Nucleus accumbens (tissue), 56 donors: ENCODE data around the gene RUFY2.

ENCODE experiments used
- DNase-seq, 56 donors: peaks; one replicate each; lab custom pipeline; 2025; lab: John Stamatoyannopoulos, UW

The RUFY2 gene

DNA sequence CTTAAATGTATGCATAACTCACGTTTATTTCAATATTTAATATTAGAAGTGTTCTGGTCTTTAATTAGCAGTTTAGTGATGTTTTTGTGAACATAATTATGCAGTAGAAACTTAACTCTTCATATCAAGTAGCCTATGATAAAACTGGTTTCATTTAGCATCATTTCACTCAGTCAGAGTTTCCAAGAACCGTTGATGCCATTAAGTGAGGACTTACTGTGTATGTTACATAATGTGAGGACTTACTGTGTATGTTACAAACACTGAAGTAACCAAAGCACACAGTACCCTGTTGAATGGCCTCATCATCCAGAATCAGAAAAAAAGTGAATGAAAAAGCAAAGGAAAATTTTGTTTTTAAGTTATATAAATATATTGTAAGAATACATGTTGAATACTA, 41.5 kb downstream of the RUFY2 start:
- no peak for DNase-seq

DNA sequence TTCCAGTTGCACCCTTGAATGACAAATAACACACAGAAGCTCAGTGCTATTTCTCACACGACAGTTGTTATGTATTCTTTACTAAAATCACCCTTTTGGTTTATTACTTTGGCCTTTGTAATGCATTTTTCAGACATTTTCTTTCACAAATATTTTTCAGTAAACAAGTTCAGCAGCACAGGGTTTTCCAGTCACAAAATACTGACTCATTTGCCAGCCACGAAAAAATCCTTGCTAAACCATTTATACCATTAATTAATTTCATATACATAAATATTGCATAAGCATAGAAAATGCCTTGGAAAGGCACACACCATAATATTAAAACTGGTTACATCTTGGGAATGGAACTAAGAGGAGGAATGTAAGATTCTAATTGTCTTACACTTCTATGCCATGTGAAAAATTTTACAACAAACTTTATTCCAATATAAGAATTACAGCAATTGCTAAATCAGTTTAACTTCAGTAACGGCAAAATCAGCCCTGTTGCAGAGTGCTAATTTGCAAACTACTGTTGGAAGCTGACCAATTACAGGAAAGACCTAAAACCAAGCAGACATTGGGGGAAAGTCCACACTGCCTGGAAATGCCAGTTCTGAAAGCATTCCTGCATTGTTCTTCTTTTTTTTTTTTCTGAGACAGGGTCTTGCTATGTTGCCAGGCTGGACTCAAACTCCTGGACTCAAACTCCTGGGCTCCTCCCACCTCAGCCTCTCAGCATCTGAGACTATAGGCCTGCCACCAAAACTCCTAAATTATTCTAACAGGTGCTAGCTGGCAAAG, 42.8 kb downstream of the RUFY2 start:
- no peak for DNase-seq

DNA sequence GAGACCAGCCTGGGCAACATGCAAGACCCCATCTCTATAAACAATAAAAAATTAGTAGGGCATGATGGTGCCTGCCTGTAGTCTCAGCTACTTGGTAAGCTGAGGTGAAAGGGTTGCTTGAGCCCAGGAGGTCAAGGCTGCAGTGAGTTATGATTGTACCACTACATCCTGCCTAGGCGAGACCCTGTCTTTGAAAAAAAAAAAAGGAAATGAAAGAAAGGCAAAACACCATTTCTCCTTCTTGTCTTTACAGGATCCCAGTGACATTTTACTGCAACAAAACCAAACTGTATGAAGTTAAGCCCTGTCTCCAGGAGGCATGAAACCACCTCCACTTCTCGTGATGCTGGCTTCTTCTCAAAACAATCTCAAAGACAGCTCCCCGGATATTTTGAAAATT, 44.5 kb downstream of the RUFY2 start:
- peak in 3 of 56 donors; percentile 5 to 13 (median 6) for DNase-seq

DNA sequence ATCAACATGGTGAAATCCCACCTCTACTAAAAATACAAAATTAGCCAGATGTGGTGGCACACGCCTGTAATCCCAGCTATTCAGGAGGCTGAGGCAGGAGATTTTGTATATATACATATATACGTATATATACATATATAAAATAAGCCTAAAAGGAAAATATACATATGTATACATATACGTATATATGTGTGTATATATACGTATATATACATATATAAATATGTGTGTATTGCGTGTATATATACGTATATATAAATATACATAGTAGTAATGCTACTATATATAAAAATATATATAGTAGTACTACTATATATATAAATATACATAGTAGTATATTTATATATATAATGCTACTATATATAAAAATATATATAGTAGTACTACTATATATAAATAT, 47.9 kb downstream of the RUFY2 start:
- DNase-seq: no peak

DNA sequence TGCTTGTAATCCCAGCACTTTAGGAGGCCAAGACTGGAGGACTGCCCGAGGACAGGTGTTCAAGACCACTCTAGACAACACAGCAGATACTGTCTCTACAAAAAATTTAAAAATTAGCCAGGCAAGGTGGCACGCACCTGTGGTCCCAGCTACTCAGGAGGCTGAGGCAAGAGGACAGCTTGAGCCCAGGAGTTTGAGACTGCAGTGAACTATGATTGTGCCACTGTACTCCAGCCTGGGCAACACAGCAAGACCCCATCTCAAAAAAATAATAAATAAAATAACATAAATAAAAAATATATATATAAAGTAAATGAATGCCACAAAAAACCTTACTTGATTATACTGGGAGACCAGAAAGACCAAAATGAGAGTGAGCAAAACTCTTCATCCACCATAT, 53.5 kb downstream of the RUFY2 start:
- DNase-seq: no peak

DNA sequence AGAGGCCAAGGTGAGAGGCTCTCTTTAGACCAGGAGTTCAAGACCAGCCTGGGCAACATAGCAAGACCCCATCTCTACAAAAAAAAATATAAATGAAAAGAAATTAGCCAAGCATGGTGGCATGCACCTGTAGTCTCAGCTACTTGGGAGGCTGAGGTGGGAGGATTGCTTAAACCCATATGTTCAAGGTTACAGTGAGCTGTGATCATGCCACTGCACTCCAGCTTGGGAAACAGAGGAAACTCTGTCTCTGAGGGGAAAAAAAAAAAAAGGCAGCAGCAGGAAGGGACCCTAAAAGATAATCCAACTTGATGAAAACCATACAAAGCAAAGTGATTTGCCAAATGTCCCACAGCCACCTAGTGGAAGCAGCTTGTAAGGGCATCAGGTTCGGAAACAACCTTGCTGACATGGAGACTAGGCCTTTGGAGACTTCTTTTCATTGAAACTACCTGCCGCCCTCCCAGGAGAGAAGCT, 58.8 kb downstream of the RUFY2 start:
- peak in 9 of 56 donors; percentile 2 to 41 (median 7) for DNase-seq

DNA sequence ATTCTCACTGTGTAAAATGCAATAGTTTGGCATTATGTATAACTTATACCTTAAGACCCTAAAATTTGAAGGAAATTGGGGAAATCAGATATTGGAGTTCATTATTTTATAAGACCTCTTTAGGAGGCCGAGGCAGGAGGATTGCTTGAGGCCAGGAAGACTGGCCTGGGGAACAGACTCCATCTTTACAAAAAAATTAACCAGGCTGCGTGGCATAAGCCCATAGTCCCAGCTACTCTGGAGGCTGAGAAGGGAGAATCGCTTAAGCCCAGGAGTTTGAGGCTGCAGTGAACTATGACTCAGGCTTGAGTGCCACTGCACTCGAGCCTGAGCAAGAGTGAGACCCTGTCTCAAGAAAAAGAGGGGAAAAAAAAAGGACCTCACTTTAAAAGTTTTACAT, 60.3 kb downstream of the RUFY2 start:
- DNase-seq: no peak

DNA sequence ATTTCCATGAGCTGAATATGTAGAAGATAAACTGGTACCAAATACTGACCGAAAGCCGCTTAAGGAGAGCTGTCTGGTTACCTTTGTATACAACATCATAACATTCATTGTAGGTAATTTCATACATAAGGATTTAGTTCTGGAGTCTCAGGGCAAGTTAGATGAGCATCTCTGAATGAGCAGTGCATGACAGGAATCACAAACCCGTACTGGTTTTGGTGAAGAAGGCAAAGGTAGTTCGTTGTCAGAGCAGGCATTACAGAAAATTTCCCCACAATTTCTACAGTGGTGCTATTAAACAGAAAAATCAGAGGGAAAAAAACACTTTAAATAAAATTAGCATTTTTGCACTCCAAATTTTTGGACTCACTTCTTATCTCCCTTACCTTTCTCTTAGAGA, 61.5 kb downstream of the RUFY2 start:
- DNase-seq: no peak

DNA sequence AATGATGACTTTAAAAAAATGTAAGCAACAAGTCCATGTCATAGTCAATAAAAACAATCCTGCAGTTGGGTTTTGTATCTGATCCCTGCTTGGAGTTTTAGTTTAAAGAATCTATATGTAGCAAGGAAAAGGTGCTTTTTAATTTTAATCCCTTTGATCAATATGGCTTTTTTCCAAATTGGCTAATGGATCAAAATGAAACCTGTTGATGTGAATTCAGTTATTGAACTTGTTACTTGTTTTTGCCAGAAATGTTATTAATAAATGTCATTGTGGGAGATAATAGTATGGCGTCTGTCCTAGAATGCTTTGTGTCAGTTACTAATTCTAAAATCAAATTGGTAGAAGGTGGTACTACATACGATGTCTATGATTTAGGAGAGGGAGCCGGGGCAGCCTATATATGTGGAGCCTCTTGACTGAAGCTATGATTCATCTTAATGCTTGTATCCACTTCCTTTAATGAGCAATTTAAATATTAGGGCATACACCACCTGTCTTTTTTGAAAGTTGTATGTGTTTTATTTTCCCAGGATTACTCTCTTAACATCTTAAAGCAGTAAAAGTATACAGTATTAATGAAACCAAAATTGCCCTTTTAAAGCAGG, 64.1 kb downstream of the RUFY2 start:
- no peak for DNase-seq

DNA sequence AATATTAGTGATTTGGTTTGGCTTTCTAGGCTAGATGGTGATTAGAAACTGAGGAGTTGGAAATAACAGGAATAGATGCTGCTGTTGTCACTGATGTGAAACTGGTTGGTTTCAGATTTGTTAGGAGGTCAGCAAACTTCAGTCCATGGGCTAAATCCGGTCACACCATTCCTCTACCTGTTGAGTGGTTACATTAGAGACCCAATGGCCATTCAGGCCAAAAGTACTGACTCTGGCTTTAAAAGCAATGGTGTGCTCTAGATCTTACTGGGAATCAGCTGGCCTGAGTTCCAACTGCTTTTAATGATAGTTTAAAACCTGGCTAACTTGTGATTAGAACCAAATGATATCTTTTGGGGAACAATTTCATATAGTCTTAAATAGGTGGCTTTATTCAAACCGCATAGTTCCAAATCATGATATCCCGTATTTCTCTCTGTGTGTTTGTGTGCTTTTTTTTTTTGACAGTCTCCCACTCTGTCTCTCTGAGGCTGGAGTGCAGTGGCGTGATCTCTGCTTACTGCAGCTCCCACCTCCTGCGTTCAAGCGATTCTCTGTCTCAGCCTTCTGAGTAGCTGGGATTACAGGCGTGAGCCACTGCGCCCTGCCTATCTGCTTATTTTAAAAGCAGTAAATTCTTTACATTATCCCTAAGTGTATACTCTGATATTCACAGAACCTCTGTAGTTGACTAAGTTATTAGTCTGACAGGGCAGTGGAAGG, 66.6 kb downstream of the RUFY2 start:
- peak in 2 of 56 donors; percentile 5 to 13 for DNase-seq

DNA sequence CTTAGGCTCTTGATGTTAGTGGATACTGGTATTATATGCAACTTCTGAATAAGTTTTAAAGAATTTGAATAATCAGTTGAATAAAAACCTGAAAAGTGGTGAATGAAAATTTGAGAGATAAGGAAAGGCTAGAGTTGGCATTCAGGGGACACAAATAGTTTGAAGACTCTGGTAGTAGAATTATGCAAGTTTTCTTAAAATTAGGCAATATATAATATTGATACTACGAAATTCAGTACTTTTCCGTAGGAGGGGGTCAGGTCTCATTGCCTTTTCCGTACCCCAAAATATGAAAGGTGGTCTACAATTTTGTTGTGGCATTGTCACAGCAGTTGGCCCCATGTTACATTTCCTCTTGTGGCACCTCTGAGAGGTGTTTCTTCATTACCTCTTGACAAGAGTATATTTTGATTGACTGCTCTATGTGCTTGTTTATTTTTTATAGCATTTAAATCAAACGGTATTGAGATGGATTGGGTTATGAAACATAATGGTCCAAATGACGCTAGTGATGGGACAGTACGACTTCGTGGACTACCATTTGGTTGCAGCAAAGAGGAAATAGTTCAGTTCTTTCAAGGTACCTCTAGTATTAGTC, 70.2 kb downstream of the RUFY2 start:
- DNase-seq: no peak

DNA sequence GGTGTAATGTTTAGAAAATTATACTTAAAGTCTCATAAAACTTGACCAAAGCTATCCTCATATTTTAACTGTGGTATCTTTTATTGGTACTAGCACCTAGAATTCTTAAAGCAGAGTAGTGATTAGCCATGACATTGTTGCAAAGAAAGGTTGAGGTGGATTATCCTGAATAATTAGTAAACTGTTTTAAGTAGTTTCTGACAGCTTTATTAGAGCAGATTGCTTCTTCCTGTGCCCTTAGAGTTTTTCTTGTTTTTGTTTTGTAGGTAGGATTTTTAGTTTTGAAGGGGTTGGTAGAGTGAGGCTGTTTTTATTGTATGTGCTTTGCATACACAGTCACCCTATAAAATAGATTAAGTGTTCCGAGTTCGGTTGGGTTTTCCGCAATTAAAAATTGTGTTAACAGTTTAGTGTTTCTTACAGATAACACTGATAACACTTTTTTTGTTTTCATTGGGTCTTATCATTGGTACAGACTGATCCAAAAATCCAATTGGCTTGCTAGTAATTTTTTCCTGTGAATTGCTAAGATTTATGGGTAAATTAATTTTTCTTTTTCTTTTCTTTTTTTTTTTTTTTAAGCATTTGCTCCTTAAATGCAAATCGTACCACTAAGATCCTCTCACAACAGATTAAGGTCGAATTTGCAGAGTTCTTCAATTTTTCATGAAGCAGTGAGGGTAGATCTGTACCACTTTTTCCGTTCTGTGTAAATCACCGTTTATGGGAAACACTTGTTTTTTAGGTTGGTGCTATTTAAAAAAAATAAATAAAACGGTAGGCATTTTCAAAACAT, 72.2 kb downstream of the RUFY2 start:
- no peak for DNase-seq

DNA sequence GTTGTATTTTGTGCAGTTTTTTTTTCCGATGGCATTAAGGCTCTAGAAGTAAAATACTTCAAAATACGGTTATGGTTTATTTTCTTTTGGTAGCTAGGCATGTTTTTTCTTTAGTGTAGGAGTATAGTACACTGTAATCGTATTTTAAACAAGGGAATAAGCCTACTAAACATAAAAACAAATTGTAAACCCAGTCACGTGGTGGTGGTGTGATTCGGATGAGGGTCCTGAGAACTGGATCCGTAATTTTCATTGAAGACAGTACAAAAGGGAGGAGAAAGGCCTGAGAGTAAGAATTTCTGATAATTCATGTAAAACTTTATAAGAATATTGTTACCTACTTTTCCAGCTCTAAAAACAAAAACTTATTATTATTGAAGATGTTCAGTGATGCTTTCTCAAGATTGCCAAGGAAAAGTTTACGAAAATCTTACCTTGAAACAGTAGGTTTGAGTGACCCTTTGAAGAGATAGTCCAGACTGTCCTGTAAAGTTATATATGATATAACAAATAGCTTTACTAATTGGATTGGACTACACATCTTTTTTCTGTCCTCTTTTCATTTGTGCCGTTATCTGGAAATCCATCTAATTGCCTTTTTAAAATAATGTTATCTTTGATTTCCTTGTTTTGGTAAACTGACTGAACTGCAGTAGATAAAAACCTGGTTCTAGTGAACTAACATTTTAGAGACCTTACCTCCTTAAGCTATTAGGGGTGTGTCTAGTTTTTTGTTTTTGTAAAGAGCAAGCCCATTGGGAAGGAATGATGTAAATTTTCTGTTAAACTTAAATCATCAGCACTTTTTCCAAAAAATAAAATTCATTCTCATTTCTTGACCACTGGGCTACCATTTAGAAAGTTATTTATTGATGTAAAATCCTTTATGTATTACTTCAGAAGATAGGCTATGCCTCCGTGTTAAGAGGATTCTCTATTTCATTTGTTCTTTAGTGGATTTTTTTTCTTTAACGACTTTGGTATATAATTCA, 73.3 kb downstream of the RUFY2 start:
- DNase-seq: peak in 1 of 56 donors; percentile 5

DNA sequence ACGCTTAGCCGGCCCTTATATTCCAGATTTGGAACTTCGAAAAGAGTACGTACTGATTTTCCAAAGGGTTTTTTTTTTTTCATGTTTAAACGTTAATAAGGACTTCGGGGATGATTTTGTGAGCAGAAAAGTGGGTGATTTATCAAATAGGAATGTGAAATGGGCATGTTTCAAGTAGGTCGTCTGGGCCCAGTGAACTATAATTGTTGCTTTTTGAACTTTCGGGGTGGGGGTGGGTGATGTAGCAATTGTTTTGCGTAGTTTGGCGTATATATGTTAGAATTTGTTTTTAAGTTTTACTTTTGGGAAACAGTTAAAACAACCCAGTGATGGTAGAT, 74.0 kb downstream of the RUFY2 start:
- no peak for DNase-seq

DNA sequence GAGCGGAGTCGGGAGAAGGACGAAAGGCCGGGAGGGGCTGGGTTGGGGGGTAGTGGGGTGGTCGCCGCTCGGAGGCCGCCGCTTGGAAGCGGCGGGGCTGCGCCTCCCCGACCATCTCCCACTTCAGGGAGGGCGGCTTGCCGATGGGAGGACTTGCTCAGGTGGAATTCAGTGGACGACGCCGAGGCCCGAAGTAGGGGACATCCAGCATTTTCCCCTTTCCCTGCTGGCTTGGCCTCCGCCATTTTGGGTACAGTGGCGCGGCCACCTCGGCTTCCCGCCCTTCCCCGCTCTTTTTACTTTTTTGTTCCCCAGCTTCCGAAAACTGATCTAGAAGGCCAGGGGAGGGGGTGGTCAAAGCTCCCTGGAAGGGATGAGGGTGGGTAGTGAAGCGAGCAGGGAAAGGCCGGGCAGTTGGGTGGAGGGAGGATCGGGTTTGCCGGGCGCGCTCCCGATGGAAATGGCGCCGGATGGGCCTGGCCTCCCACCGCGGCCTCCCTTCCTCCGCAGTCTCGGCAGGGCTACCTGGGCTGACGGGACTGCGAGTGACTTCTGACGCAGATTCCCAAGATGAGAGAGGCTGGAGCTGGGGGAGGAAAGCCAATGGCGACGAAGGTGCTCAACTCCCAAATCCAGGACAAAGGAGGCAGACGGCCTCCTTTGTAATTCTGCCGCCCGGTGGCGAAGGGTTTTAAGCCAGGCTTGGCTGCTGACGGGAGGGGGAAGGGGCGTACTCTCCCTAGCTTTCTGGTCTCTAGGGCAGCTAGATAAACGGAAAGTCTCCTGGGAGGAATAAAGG, 74.6 kb downstream of the RUFY2 start, which contains the start of gene PBLD:
PBLD (minus strand) TSS at position 670 of the 799 bp plus-strand sequence. CDS start 26,084 bp downstream, outside the sequence.
- peak in 55 of 56 donors; percentile 7 to 85 (median 70) for DNase-seq

DNA sequence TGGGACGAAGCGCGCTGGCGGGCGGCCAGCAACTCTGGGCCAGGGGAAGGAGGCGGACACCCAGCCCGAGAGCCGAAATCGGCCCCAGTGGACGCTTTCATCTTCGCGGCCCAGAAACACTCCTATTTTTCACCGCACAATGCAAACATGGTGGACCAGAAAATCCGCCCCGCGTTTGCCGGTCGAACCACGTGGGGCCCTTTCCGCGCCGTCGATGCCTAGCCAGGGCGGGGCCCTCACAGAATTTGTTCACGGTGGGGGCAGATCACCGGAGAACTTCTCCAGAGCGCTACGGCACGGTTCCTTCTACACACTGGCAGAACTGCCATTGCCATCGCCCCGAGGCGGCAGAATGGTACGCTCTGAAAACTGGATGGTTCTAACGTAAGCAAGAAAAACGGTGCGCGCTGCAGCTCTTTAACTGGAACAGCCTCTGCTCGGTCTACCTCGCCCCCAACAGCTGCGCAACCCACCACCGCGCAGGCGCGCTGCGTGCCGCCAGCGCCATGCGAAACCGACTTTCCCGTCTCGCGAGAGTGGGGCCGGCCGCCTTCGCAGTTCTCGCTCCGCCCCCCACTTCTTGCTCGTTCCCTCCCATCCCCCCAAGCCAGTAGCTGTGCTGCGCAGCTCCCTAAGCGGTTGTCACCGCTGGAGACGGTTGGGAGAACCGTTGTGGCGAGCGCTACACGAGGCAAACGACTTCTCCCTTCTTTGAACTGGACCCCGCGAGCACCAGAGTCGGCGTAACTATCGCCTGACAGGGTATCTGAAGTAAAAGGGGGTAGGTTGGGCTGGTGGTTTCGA, 75.4 kb downstream of the RUFY2 start, which contains the start of gene HNRNPH3:
HNRNPH3 (plus strand) TSS at position 610 of the 804 bp plus-strand sequence. CDS start 5,158 bp downstream, outside the sequence.
- DNase-seq: peak in 55 of 56 donors; percentile 81 to 99 (median 96)
